SK-N-MC (cell line): ENCODE data around the gene GINS1.

Experiments
- EZH2 ChIP-seq: fragments of 200-600 bp; sonication (generic); IDR thresholded peaks from one replicate; pipeline ENCODE4 v1.6.1; 2017; ENCODE audit warnings: antibody characterized with exemption
- FOXP2 ChIP-seq: optimal IDR thresholded peaks from 2 replicates; pipeline ENCODE3; 2011; ENCODE audit warnings: mild to moderate bottlenecking, moderate library complexity; ENCODE audit not compliant: insufficient read depth; ENCODE audit errors: extremely low read length, control extremely low read depth
- POLR2AphosphoS5 ChIP-seq: IDR thresholded peaks from 2 replicates; pipeline ENCODE4 v1.6.1; 2012; ENCODE audit warnings: mild to moderate bottlenecking, low read depth, low read length, borderline replicate concordance

- TF ChIP-seq POLR2AphosphoS5 (no peak), EZH2 (no peak), FOXP2 (no peak)
These were observed 46.2 kb upstream of the GINS1 start for GRCh38 chr20:25361287-25361683.
